NOMO-1 treated with dmso at 0.1 percent for 144 hours (cell line): ENCODE results near the gene TMBIM6.
"Not testable (repeated sequence)": the region's sequence is repeated elsewhere in the genome, so short reads cannot be mapped to it uniquely, and the experiment has no call there.

ENCODE experiments used
- DNase-seq: peaks from one replicate; lab custom pipeline; 2025; ENCODE audit not compliant: unreplicated experiment; lab: John Stamatoyannopoulos, UW

Gene TMBIM6

DNA sequence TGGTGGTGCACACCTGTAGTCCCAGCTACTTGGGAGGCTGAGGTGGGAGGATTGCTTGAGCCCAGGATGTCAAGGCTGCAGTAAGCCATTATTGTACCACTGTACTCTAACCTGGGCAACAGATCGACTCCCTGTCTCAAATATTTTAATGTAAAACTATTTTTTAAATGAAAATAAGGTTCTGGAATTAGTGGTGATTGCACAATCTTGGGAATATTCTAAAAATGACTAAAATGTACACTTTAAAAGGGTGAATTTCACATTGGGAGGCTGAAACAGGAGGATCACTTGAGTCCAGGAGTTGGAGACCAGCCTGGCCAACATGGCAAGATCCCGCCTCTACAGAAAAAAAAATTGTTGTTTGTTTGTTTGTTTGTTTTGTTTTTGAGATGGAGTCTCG is 12.9 kb upstream of the TMBIM6 start:
- no peak for DNase-seq

GRCh38 chr12:49730050-49730449 is 11.3 kb upstream of the TMBIM6 start:
- no peak for DNase-seq

- DNase-seq: no peak
These were observed 10.7 kb upstream of the TMBIM6 start for GRCh38 chr12:49730568-49731101.

- no peak for DNase-seq
These were observed 7.9 kb upstream of the TMBIM6 start for GRCh38 chr12:49733219-49734017.

DNA sequence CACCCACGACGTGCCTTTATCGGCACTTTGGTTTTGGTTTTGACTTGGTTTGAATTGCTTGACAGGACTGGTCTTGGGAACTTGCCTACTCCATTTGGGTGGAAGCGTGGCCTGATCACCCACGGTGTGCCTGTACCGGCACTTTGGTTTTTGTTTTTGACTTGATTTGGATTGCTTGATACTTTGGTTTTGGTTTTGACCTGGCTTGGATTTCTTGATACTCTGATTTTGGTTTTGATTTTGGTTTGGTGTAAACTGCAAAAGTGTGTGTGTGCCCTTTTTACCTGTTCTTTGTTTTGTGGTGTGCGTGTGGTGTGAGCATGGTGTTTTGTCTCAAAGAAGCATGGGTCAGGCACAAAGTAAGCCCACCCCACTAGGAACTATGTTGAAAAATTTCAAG is 6.5 kb upstream of the TMBIM6 start:
- DNase-seq: not testable (repeated sequence)

- DNase-seq: not testable (repeated sequence)
These were observed 2.6 kb upstream of the TMBIM6 start for GRCh38 chr12:49738721-49739120.

DNA sequence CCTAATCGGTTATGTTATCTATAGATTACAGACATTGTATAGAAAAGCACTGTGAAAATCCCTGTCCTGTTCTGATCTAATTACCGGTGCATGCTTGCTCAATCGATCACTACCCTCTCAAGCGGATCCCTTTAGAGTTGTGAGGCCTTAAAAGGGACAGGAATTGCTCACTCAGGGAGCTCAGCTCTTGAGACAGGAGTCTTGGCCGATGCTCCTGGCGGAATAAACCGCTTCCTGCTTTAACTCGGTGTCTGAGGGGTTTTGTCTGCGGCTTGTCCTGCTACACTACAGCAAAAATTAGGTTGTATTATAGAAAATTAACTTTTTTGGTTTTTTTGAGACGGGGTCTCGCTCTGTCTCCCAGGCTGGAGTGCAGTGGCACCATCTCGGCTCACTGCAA is 1.1 kb upstream of the TMBIM6 start:
- not testable (repeated sequence) for DNase-seq

DNA sequence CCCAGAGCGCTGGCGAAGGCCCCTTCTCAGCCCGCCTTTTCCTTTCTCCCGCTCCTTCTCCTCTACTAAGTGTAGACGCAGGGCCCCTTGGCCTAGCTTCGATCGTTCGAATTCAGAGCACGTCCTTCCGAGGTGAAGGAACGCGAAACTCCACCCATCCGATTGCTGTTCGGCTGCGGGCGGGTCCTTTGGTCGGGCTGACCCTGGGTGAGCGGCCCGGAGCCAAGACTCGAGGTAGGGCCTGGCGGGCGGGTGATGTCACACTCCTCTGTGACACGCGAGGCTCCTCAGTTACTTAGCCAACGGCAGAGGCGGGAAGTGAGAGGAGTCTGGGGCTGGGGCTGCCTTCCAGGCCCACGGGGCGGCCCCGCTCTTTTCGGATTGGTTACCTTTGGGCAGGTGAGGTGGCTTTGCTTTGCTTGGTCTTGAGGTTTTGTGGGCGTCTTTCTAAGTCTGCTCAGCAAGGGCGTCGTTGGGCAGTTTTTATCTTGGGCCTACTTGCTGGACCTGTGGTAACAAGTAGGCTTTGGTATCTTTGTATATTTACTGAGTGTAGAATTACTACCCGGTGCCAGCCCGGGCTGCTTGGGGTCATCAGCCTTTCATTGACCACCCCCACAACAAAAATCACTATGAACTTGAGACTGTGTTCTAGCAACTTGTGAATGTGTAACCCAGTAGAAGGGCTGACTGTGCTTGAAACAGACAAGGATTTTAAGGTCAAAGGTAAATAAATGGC is 694 bp downstream of the TMBIM6 start:
- DNase-seq: peak; percentile 82

DNA sequence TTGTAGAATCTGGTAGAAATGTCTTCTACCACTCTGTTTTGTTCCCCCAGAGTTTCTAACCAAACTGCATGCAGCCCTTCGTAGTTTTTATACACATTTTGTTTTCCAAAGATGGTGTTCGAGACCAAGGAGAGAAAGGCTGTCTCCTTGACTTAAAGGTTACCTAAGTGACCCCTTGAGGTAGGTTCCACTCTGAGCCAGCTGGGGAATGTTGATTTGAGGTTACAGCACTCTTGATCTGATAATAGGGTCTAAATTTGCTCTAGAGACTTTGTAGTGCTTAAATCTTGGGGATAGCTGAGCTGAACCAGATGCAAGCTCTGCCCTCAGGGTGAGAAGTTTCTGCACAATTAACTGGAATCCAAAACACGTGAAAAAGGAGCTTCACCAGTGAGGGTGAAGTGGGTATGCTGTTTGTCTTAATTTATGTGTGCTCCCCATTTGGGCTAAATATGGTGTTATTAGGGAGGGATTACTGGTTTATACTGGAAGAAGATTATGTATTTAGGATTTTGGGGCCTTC is 3.1 kb downstream of the TMBIM6 start:
- no peak for DNase-seq

GRCh38 chr12:49748306-49748705 is 6.9 kb downstream of the TMBIM6 start:
- DNase-seq: no peak

- DNase-seq: no peak
These were observed 7.4 kb downstream of the TMBIM6 start for GRCh38 chr12:49748800-49749199.

DNA sequence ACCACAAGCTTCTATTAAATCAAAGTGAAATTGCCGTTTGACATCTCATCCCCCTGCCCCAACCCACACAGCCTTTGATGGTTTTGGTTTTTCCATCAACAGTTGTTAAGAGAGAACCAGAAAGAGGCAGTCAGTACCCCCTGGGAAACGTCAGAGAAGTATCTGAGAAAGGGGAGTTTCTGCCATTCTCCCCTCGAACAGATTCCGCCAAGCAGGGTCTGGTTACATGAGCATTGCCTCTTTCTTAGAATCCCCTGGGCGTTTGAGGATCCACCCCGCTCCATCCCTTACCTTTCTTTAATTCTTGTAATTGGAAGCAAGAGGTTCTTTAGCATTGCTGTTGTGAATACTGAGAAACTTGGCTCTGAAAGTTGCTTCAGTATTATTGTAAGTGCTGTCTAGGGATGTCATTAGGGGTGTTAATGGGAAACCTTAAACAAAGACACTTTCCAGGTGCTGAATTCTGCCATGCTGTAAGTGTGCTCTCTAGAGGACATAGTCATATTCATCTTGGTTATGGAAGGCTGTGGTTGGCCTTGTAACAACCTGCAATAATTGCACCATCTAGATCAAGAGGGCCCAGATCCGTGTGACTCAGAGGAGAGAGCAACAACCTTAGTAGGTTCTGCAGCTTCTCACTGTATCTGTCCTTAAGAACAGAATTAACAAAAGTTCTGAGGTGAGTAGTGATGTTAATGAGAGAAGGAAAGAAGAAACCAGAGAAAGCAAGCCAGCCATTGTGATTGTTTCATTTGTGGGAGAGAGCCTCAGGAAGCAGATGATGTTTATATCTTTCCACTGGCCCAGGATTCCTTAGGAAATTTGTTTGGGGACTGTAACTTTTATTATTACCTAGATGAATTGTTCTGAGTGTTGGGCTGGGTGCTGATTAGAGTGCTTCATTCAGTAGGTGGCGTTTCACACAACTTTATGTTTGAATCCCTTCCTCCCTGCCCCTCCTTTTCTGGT is 9.0 kb downstream of the TMBIM6 start:
- DNase-seq: peak; percentile 51

GRCh38 chr12:49750996-49751393 is 9.6 kb downstream of the TMBIM6 start:
- DNase-seq: no peak

- DNase-seq: no peak
These were observed 20.5 kb downstream of the TMBIM6 start for GRCh38 chr12:49761677-49762467.

GRCh38 chr12:49762468-49762847 is 21.1 kb downstream of the TMBIM6 start:
- DNase-seq: no peak

GRCh38 chr12:49763006-49763591 is 21.7 kb downstream of the TMBIM6 start:
- DNase-seq: no peak

GRCh38 chr12:49764126-49764525 is 22.8 kb downstream of the TMBIM6 start:
- no peak for DNase-seq

- no peak for DNase-seq
These were observed 24.7 kb downstream of the TMBIM6 start for GRCh38 chr12:49766115-49766455.

DNA sequence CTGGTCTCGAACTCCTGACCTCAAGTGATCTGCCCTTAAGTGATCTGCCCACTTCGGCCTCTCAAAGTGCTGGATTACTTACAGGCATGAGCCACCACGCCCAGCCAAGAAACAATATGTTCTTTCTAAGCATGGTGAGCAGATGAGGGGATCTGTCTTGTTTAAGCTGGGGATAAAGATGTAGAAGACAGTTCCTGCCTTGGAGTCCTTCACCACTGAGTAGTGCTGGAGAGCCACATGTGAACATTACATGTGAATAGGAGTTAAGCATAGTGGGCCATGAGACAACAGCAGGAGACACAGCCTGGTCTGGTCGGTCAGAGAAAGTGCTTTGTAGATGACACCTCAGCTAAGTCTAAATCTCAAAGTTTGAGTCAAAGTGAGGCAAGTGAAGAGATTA is 26.0 kb downstream of the TMBIM6 start:
- no peak for DNase-seq

- not testable (repeated sequence) for DNase-seq
These were observed 31.7 kb downstream of the TMBIM6 start for GRCh38 chr12:49773102-49773501.
